OCI-M2 (cell line): ENCODE data around the gene LRBA.
"Not testable (repeated sequence)": the region's sequence is repeated elsewhere in the genome, so short reads cannot be mapped to it uniquely, and the experiment has no call there.

Experiments
- DNase-seq: peaks from one replicate; lab custom pipeline; 2025; ENCODE audit not compliant: unreplicated experiment; lab: John Stamatoyannopoulos, UW

The LRBA gene

DNA sequence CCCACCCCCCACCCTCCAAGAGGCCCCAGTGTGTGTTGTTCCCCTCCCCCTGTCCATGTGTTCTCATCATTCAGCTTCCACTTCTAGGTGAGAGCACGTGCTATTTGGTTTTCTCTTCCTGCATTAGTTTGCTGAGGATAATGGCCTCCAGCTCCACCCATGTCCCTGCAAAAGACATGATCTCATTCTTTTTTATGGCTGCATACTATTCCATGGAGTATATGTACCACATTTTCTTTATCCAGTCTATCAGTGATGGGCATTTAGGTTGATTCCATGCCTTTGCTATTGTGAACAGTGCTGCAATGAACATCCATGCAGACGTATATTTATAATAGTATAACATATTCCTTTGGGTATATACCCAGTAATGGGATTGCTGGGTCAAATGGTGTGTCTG lies 628.7 kb downstream of the LRBA start:
- not testable (repeated sequence) for DNase-seq

DNA sequence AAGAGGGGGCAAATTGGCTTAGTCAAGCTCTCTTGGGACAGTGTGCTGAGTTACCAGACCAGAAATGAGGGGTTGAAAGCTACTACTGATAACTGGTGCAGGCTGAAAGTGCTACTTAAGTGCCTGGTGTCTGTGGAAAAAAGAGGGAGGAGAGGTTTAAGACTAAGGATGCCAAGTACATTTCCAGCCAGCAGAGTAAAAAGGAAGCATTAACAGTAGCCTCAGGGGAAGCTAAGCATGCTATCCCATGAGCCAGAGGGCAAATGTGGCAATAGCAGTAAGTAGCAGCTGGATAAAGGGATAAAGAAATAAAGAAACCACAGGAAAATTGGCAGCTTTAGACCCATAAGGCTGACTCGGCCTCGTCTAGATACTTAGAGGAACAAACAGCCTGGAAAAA lies 629.5 kb downstream of the LRBA start:
- no peak for DNase-seq

DNA sequence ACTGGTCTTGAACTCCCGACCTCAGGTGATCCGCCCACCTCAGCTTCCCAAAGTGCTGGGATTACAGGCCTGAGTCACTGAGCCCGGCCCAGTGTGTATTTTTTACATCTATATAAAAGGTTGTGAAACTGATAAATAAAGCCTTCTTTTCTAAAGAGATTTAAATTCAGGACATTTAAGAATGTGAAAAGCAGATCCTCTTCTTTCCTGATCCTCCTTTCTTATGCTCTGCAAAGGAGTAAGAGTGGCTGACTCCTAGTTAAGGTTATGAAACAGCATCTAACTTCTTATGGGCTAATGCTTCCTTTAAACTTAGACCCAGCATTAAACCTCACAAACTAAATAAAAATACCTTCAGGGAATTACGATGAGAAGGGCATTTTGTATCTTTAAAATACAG lies 630.8 kb downstream of the LRBA start:
- DNase-seq: no peak

DNA sequence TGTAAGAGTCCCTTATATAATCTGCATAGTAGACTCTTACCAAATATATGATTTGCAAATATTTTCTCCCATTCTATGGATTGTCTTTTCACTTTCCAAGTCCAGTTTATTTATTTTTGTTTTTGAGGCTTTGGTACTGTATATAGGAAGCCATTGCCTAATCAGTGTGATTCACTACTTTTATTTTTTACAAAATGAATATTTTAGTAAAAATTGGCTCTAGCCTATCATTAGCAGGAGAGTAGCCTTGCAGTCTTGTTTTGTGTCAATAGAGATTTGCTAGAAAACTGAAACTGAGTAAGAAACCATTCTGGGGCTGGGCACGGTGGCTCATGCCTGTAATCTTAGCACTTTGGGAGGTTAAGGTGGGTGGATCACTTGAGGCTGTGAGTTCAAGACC lies 633.1 kb downstream of the LRBA start:
- no peak for DNase-seq

DNA sequence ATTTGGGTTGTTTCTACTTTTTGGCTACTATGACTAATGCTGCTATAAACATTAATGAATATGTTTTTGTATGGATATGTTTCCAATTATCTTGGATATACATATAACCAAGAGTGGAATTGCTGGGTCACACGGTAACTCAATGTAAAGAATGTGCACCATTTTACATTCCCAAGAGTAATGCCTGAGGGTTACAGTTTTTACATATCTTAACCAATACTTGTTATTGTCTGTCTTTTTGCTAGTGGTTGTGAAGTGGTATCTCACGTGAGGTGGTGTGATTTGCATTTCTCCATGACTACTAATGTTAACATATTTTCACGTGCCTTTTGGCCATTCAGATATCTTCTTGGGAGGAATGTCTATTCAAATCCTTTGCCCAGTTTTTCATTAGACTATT lies 633.5 kb downstream of the LRBA start:
- no peak for DNase-seq

DNA sequence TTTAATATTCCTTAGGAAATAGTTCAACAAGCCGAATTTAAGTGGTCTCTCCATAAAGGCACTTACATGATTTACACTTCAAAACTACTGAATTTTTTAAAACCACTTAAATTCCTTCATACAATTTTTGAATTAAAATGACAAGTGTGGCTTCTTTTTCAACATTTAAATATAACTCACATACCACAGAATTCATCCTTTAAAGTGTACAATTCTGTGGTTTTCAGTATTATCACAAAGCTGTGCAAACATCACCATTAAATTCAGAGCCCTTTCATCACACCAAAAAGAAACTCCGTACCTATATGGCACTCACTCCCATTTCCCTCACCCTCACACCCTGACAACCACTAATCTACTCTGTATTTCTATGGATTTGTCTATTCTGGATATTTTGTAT lies 634.0 kb downstream of the LRBA start:
- no peak for DNase-seq

DNA sequence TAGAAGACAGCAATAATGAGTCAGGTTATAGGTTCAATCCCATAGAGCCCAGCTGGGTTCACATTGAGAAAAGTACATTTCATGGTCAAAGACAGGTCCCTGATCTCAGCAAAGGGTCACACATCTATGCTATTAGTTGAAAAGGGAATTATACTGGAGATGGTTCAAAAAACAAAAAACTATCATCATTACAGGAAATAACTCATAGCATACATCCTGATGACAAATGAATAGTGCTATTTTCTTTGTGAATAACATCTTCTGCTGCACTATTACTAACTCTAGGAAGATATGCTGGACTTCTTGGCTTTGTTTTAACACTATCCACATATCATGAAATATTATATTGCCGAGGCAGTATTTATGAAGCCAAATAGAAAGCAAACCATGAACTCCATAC lies 635.6 kb downstream of the LRBA start:
- no peak for DNase-seq

DNA sequence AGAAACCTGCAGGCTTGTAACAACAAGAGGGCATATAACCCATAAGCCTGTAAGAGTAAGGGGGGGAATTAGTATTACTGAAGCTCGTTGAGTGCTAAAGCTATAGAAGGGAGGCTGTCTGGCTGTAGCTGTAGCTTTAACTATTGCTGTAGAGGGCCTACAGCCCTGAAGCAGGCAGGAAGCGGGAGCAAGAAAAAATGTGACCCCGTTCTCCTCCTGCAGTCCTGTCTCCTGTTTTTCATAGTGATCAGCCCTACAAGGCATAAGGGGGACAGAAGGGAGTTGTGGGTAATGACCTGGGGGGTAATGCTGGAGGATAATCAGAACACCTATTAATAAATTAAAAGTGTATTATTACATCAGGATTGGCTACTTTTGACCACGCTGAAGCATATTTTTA lies 640.1 kb downstream of the LRBA start:
- DNase-seq: no peak

DNA sequence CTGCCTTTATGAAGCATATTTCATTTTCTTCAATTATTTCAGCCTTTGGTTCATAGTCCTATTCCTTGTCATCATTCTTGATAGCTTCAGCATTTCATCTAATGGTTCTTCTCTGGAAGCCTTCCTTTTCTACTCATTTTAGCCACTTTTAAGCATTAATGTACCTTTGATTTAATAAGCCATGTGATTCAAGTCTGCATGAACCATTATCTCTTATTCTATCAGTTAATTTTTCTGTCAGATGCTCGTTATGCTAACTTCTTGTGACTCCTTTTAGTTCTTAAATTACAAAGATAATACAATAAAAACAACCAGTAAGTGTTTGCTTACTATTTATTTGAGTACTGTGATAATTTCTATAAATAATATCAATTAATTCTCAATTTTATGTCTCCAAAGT lies 643.2 kb downstream of the LRBA start:
- no peak for DNase-seq

DNA sequence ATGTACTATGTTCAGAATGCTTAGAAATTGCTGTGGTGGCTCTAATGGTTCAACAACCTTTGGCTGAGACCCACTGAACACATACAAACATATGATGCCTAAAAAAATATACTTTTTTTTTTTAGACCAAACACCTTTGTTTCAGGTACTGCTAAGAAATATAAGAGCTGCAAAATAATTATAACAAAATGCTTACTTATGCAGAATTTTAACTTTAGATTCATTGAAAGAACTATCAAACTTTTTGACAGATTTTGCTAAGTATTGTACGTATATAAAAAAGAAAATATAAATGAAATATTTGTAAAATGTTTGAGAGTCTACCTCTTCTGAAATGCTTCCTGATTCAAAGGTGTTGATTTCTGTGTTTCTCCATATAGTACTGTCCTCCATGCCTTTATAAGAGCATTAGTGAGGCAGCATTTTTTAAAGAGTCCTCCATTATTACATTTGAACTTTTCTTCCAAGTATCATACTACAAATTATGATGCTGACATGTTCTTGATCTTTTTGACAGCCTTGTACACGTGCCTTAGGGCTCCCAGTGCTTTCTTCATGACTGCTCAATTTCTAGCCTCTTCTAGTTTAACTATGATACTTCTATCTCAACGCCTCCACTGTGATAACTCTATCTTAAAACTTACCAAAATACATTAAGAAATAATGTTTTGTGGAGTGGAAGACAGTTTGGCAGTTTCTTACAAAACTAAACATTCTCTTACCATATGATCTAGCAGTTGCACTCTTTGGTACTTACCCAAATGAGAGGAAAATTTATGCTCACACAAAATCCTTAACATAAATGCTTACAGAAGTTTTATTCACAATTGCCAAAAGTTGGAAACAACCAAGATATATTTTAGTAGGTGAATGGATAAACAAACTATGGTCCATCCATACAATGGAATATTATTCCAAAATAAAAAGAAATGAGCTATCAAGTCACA lies 645.4 kb downstream of the LRBA start:
- DNase-seq: no peak

DNA sequence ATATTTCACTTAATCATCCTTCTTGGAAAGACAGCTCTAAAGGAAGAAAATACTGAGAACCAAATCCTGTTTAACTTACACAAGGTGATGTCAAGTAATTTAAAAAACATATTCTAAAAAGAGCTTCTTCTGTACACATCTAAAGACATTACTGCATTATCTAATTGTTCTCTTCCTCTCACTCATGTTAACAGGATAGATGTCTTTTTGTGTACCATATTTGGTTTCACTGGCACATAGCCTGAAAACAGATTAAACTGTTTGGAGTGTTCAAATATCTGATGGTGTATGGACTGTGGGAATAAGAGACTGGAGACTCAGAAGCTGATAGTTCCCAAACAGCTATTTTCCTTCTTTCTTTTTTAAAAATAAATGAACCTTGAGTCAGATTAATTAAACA lies 646.4 kb downstream of the LRBA start:
- DNase-seq: no peak

DNA sequence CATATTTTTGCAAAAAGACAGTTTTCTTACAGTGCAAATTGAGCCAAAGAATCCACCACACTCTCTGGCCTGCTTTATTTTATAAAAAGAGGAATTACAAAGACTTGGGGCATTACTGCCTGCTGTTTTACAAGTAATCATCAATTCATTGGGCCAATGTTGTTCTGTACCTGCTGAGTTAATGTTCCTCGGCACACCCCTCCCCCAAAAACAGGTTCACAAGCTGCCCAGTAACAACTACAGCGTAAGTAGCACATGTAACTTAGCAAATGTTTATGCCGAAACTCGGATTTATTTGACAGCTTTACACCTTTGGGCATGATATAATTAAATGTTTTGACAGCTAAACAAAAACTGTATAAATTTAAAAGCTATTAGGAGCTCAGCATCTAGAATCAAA lies 647.8 kb downstream of the LRBA start:
- no peak for DNase-seq

DNA sequence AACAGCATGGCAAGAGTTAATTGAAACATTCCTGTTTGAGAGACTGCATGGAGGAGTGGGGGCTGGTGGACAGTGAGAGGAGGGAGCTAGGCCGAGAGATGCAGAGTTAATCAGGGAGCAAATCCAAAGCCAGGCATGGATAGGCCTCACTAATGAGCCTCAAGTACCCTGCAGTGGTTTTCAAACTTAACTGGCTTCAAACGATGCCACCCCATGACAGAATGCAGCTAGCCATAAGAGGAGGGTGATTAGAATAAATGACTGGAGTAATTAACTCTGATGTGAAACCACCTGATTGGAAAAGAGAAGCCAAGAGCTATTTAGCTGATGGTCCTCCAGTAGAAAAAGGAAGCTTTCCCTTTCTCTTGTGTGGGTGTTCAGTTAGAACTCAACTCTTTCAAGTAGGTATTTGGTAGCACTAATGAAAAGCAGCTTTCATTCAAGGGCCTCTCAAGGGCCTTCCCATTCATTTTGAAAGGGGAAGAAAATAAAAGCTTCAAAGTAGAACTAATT lies 648.5 kb downstream of the LRBA start:
- DNase-seq: no peak

DNA sequence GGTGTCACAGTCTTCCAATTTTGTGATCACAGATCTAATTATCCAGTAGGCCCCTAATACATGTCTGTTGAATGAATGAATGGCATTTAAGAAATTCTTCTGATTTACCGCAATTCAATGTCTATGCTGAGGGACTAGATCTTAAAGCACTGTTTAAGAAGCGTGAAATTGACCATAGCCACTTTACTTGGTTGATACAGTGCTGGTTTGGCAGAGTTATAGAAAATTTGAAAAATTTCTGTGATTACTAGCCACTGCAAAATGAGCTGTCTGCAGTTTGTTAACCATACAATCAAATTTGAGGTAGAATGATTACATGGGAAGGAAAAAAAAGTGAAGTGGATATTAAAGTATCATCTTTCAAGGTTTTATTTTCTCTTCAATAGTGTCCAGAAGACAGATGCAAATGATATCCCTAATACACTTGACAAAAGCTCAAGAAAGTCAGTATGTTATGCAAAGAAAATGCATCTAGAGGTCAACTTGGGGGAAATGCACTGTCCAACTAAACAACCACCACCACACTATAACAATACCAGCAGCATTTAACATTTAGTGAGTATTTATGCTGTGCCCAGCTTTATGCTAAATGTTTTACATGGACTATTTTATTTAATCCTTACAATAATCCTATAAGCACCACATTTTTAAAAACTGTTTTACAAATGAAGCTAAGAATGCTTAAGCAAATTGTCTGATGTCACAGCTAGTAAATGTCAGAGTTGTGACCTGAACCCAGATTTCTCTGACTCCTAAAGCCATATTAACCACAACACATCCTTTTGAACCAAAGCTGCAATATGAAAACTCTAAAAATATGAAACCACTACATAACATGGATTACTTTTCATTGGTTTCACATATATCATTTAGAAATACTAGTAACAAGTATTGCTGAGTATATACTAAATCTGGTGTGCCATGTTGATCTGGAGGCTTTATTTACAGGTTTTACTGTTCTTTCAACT lies 651.1 kb downstream of the LRBA start:
- DNase-seq: no peak

DNA sequence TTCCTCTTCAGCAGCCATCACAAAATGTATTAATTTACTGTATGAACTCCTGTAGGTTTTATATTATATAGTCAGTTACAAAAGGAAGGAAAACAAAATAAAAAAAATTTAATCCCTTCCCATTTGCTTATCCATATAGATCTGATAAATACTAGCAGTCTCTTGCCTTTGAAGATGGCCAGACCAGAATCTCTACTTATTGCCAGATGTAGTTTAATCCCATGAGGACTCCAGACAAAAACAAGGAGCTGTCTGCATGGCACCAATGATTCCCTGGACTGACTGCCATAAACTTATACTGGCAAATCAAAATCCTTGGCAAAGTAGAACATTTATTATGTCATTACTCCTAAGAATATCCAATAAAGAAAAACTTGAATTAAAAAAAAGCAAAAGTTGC lies 656.4 kb downstream of the LRBA start:
- DNase-seq: no peak

DNA sequence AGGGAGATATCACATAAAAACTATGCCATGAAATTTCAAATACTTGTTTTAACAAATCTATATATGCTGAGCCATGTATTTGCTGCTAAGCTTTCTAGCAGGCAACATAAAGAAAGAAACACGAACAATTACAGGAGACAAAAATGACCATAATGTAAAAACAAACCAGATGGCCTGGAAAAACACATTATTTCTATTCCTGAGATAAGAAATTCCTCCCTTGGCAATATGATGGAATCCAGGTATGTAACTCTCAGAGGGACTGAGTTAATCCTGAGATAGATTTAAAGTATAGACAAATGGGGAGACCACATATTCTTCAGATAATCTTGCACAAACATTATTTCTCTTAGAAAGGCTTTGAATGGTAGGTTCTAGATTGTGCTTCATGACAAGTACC lies 657.3 kb downstream of the LRBA start:
- DNase-seq: no peak

DNA sequence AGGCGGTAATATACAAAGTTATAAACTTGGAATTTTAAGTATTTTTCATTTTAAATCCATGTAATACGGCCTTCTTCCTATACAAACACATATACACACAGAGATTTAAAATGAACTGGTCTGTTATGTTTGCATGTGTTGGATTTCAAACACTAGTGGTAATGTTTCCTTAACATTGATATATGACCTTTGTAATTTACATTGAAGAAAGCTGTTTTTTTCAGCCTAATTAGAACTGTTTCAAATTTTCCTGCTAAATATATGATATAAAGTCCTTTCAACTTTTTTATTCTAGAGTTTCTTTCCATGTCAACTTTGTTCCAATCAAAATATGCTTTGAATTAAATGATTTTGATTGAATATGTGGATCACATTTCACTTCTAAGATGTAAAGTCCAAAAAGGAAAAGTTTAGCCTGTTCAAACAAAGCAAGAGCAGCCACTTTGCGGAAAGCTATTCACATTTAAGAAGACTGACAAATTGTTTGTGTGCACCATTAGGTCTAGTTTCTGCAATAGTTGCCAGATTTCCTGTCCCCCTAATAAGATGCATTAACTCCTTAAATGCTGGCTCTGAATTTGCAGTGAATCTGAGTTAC lies 659.1 kb downstream of the LRBA start:
- DNase-seq: no peak

DNA sequence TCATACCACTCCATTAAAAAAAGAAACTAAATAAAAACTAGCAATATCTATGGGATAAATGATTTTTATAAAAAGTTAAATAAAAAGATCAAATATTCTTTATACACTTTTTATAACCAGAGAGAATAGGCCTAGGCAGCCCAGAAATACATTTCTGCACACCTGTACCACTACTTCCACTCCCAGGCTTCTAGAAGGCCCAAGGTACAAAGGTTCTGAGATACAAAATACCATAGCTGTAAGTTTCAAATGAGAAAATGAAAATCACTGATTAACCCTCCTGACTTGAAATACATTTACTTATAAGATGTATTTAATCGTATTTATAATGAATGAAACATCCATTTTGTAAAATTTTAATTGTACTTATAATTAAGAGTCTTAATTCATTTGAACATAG lies 659.7 kb downstream of the LRBA start:
- DNase-seq: no peak

DNA sequence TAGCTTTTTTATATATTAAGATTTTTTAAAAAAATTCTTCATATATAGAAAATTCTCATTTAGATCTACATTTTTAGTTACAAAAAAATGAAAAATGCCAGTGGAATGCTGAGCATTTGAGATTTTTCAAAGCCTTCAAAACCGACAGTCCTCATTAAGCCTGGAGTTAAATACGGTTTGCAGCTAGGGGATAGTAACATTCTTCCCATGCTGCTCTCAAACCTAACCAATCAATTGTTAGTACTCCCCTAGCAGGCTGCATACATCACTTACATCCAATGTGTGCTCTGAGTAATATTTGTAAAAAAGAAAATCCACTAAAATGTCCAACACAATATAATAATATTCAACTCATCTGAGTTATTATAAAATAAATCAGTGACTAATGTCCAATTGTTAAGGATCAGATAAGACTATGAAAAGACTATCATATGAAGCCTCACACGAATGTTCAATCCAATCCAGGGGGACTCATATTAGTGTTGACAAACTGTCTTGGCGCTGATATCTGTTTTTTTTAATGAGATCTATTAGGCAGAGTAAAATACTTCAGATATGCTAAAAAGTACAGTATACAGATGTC lies 660.8 kb downstream of the LRBA start:
- DNase-seq: no peak

DNA sequence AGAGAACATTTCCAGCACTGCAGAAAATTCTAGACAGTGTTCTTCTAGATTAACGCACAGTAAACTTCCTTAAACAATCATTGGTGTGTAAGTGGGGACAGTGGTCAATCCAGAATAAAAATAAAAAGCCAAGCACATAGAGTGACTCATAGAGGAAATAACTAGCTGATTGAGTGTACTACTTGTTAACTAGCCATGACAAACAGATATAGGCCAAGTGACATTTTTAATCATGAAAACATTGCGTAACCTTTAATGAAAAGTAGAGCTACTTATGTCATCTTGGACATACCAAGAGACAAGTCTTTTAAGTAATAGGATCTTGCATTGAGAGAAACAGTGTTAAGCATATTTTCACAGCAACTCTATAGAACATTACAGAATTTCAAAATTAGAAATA lies 667.0 kb downstream of the LRBA start:
- no peak for DNase-seq

DNA sequence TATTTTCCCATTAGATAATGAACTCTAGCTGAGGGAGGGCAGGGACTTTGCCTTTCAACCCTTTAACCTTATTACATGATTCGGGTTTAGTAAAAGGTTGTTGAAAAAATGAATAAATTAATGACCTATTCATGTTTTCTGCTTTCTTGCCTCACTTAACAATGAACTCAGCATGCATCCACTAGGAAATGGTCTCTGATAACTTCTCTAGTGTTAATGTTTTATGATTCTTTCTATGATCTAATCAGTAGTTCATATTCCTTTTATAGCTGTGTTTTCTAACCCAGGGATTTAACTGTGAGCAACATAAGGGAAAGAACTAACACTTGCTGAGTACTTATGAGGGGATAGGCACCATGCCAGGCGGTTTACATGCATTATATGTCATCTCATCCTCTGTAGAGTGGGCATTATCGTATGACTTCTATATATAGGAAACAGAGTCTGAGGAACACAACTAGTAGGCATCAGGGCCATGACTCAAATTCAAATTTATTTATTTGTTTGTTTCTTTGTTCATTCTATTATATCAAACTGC lies 669.8 kb downstream of the LRBA start:
- DNase-seq: no peak
